ENCODE results near the gene NCAPD2.
"Not testable (repeated sequence)": the region's sequence is repeated elsewhere in the genome, so short reads cannot be mapped to it uniquely, and the experiment has no call there.

Gene NCAPD2

DNA sequence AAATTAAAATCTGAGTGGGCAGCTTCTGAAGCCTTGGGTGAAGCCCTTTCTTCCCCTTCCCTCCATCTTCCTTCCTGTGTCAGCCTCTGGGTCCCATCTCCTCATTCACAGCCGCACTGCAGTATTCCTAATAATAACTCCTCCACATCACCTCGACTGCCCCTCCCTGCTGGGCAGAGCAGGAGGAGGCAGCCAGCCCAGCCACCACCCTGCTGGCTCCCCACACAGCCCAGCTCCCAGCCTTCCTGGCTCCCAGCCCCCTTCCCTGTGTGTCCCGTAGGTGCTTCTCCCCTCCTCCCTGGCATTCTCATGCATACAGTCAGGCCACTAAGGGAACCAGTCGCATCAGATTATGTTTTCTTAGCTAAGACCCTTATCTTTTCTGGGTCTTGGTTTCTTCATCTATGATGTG lies 58.2 kb downstream of the NCAPD2 start:
- H3K4me1 Mint-ChIP-seq (ENCODE audit: low read depth) = peaks cover 37% of the 10 kb centered on the region
- H3K27me3 Mint-ChIP-seq = no peaks in the 10 kb centered on the region
- H3K9me3 Mint-ChIP-seq = no peaks in the 10 kb centered on the region
- H3K4me3 Mint-ChIP-seq = no peak overlapping the region
- H3K36me3 Mint-ChIP-seq (ENCODE audit: low read depth) = peaks cover 20% of the 10 kb centered on the region
- no peak overlapping the region for H3K27ac Mint-ChIP-seq

DNA sequence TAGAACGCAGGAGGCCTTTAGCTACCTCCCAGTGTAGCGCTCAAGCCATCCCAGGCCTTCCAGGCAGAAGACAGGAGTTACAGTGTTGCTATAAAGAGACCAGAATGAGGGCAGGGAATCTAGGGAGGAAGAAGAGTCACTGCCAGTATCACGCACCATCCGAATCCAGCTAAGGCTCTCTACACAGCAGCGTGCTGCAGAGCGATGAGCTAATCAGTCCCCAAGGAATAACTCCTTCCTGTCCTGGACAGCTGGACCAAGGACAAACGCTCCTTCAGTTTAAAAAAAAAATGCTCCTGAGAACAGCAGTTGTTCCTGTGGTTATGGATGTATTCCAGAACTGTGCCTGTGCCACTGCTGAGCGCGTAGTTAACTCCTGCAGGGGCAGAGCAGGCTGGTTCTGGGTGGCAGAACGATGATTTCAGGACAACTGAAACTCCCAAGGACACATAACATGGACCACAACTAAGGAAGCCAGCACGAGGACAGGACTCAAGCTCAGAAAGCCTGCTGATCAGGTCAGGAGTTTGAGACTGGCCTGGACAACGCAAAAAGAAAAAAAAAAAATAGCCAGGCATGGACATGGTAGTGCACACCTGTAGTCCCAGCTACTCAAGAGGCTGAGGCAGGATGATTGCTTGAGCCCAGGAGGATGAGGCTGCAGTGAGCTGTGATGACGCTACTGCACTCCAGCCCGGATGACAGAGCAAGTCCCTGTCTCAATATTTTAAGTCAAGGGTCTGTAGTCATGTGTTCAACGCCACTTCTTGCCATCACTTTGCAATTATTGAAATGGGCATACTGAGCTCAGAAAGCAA lies 59.4 kb downstream of the NCAPD2 start:
- H3K27ac Mint-ChIP-seq = no peak overlapping the region

DNA sequence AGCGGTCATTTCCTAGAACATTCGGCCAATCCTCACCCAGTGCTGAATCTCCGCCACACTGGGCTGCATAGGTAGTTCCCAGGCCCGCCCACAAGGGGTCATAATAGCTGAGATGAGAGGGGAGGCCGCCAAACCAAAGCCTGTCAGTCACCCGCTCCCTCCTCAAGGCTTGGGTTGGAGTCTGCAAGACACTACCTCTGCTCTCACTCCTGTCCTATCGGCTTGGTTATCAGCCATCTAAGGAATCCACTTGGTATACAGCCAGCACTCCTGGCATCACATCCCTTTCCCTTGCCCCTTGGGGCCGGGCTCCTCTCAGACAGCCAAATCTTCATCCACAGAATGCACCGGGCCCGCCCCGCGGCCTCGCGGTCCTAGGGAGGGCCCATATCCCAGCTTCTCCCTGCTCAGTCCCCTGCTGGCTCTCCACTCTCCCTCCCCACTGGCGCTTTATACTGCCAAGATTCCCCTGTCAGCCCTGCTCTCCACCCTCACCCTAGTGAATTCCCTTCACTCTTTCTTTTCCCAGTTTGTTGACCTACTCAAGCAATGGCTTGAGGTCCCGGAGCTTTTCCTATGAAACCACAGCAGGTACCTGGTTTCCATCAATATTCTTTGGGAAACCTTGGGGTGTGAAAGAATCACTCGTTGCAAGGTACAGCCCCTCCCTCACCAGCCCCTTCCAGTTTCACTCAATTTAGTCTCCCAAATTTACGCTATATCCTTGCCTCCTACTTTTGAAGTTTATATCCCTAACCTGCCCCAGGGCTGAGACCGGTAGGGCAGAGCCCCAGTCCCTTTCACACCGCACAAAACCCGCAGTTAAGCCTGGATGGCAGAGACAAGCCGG lies 60.5 kb downstream of the NCAPD2 start:
- Mint-ChIP-seq H3K4me1 (ENCODE audit: low read depth) (peaks cover 38% of the 10 kb centered on the region), H3K4me3 (peak overlapping the region; percentile 99), H3K27me3 (no peaks in the 10 kb centered on the region), H3K36me3 (ENCODE audit: low read depth) (peaks cover 15% of the 10 kb centered on the region), H3K9me3 (no peaks in the 10 kb centered on the region), H3K27ac (peak overlapping the region; percentile 91)

More for the DNA sequence above, 59.4 kb downstream of the NCAPD2 start:
- H3K4me3 Mint-ChIP-seq = peak overlapping the region; percentile 32
- peaks cover 38% of the 10 kb centered on the region for H3K4me1 Mint-ChIP-seq (ENCODE audit: low read depth)
- H3K27me3 Mint-ChIP-seq = no peaks in the 10 kb centered on the region
- peaks cover 13% of the 10 kb centered on the region for H3K36me3 Mint-ChIP-seq (ENCODE audit: low read depth)
- no peaks in the 10 kb centered on the region for H3K9me3 Mint-ChIP-seq

DNA sequence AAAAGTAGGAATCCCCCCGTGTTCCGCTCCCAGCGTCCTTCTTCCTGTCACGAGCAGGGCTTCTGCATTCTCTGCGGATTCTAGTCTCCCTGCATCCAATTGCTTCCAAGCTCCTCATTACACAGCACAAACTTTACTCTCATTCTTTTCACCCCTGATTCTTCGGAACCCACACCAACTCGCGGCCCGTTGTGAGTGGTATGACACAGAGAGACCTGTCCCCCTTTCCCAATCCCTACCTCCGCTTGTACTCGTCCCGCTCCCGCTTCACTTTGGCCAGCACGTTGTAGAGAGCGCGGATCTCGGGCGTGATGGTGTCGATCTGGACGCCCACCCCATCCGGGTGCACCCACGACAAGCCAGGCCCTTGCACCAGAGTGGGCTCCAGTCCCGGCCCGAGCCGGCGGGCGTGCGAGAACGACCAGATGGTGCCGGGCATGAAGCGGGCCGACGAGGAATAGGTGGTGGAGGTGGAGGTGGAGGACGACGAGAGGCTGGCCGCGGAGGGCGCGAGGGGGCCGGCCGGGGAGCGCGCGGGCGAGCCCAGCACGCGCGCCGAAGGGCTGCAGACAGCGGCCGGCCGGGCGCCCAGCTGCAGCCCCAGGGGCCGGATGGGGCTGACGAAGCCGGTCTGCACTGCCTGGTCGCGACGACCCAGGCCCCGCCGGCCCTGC lies 61.3 kb downstream of the NCAPD2 start:
- peak overlapping the region; percentile 91 for H3K27ac Mint-ChIP-seq
- H3K9me3 Mint-ChIP-seq = no peaks in the 10 kb centered on the region
- H3K27me3 Mint-ChIP-seq = no peaks in the 10 kb centered on the region
- H3K4me3 Mint-ChIP-seq = peak overlapping the region; percentile 99
- peaks cover 42% of the 10 kb centered on the region for H3K4me1 Mint-ChIP-seq (ENCODE audit: low read depth)
- H3K36me3 Mint-ChIP-seq (ENCODE audit: low read depth) = peaks cover 22% of the 10 kb centered on the region

DNA sequence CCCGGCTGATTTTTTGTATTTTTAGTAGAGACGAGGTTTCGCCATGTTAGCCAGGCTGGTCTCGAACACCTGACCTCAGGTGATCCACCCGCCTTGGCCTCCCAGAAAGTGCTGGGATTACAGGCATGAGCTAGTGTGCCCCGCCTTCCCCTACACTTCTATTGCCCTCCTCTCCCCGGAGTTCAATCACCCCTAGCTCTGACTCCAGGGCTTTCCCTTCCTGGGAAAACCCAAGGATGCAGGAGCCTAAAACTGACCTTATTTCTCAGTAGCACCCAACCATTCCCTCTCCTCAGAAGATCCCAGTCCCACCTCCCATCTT lies 62.6 kb downstream of the NCAPD2 start:
- Mint-ChIP-seq H3K4me3 (peak overlapping the region; percentile 99), H3K27ac (peak overlapping the region; percentile 12), H3K4me1 (ENCODE audit: low read depth) (peaks cover 42% of the 10 kb centered on the region), H3K36me3 (ENCODE audit: low read depth) (peaks cover 33% of the 10 kb centered on the region)
- not testable (repeated sequence) for H3K27me3 Mint-ChIP-seq, H3K9me3 Mint-ChIP-seq

DNA sequence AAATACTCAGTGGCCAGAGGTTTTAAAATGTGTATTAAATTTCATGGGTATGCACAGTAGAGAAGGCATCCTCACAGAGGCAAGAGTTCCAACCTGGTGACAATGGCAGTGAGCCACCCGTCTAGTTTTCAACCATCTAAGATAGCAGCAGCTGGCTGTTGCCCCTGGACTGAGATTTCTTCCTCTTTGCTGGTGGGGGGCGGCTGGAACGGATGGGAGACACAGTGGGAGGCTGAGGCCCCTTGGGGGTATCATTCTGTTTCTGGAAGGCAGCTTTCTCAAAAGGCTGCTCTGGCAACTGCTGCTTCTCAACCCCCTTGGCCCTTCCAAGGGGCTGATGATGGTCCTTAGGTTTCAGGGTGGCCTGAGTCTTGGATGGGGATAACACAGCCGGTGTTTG lies 63.0 kb downstream of the NCAPD2 start:
- peaks cover 37% of the 10 kb centered on the region for H3K36me3 Mint-ChIP-seq (ENCODE audit: low read depth)

DNA sequence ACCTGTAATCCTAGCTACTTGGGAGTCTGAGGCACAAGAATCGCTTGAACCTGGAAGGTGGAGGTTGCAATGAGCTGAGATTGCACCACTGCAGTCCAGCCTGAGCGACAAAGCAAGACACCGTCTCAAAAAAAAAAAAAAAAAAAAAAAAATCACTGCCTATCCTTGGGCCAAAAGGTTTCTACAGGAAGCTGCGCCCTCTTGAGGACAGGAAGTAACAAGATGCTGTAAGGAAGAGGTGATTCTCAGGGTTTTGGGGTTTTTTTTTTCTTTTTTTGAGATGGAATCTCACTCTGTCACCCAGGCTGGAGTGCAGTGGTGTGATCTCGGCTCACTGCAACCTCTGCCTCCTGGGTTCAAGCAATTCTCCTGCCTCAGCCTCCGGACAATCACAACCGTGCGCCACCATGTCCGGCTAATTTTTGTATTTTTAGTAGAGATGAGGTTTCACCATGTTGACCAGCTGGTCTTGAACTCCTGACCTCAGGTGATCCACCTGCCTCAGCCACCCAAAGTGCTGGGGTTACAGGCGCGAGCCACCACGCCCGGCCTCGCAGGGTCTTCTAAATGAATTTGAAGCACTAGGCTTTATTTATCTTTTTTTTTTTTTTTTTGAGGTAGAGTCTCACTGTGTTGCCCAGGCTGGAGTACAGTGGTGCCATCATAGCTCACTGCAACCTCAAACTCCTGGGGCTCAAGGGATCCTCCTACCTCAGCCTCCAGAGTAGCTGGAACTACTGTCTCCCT lies 64.3 kb downstream of the NCAPD2 start:
- not testable (repeated sequence) for H3K4me3 Mint-ChIP-seq, H3K9me3 Mint-ChIP-seq, H3K27me3 Mint-ChIP-seq
- peaks cover 50% of the 10 kb centered on the region for H3K36me3 Mint-ChIP-seq (ENCODE audit: low read depth)
- H3K27ac Mint-ChIP-seq = peak overlapping the region; percentile 36
- H3K4me1 Mint-ChIP-seq (ENCODE audit: low read depth) = peaks cover 38% of the 10 kb centered on the region

More for the DNA sequence above, 63.0 kb downstream of the NCAPD2 start:
- H3K4me1 Mint-ChIP-seq (ENCODE audit: low read depth) = peaks cover 42% of the 10 kb centered on the region
- peak overlapping the region; percentile 7 for H3K4me3 Mint-ChIP-seq
- H3K9me3 Mint-ChIP-seq = no peaks in the 10 kb centered on the region
- peak overlapping the region; percentile 12 for H3K27ac Mint-ChIP-seq
- H3K27me3 Mint-ChIP-seq = no peaks in the 10 kb centered on the region

DNA sequence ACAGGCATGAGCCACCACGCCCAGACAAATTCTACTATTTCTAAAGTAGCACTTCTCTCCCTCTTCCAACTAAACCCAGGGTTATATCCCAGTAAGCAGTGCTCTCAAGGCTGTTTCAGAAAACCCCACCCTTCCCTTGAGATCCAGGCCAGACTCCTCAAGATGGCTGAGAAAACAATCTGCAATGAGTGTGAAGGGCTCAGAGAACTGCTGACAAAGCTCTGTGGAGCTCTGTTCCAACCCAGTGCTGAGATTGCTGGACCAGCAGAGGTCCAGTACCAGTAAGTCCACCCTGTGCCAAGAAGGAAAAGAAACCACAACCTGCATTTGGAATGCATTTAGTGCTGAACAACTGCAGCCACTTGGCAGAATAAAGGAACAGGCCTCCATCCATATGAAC lies 65.6 kb downstream of the NCAPD2 start:
- H3K4me1 Mint-ChIP-seq (ENCODE audit: low read depth) = peaks cover 33% of the 10 kb centered on the region

DNA sequence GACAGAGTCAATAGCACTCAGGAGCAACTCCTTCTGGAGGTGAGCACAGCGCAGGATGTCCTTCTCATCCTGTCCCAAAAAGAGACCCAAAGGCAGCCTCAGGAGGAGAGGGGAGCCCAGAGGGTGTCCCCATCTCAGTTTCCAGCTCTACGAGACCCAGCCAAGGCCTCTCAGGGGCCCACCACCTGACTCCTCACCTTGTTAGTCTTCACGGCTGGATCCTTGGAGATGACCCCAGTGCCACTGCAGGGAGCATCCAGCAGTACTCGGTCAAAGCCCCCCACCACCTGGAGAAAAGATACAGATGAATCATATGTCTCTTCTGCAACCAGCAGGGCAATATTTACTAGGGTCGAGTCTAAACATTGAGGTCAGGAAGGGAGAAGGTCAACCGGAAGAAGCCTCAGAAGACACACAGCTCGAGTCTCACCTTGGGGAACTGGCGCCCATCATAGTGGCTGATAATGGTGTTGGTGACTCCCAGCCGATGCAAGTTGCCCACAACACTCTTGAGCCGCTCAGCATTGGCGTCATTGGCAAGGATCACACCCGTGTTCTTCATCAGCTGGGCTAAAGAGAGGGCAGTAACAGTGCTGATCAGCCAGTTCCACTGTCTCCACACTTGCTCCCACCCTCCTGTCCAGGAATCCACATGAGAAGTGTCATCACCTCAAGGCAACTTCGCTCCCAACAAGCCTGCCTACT lies 66.8 kb downstream of the NCAPD2 start:
- Mint-ChIP-seq H3K4me1 (ENCODE audit: low read depth) (peaks cover 36% of the 10 kb centered on the region), H3K36me3 (ENCODE audit: low read depth) (peaks cover 64% of the 10 kb centered on the region), H3K4me3 (no peak overlapping the region), H3K27ac (no peak overlapping the region), H3K9me3 (no peaks in the 10 kb centered on the region), H3K27me3 (no peaks in the 10 kb centered on the region)

More for the DNA sequence above, 65.6 kb downstream of the NCAPD2 start:
- H3K36me3 Mint-ChIP-seq (ENCODE audit: low read depth) = peaks cover 59% of the 10 kb centered on the region
- H3K27me3 Mint-ChIP-seq = no peaks in the 10 kb centered on the region
- no peak overlapping the region for H3K4me3 Mint-ChIP-seq
- no peaks in the 10 kb centered on the region for H3K9me3 Mint-ChIP-seq
- peak overlapping the region; percentile 7 for H3K27ac Mint-ChIP-seq

- Mint-ChIP-seq H3K36me3 (ENCODE audit: low read depth) (peaks cover 78% of the 10 kb centered on the region), H3K4me1 (ENCODE audit: low read depth) (peaks cover 46% of the 10 kb centered on the region), H3K27ac (no peak overlapping the region), H3K9me3 (no peaks in the 10 kb centered on the region), H3K27me3 (no peaks in the 10 kb centered on the region), H3K4me3 (no peak overlapping the region)
Measured at GRCh38 chr12:6562881-6563280, 69.0 kb downstream of the NCAPD2 start.

- Mint-ChIP-seq H3K4me3 (no peak overlapping the region), H3K27me3 (no peaks in the 10 kb centered on the region), H3K4me1 (ENCODE audit: low read depth) (peaks cover 46% of the 10 kb centered on the region), H3K9me3 (no peaks in the 10 kb centered on the region), H3K27ac (peak overlapping the region; percentile 71), H3K36me3 (ENCODE audit: low read depth) (peaks cover 81% of the 10 kb centered on the region)
Measured at GRCh38 chr12:6563448-6564050, 69.6 kb downstream of the NCAPD2 start.

DNA sequence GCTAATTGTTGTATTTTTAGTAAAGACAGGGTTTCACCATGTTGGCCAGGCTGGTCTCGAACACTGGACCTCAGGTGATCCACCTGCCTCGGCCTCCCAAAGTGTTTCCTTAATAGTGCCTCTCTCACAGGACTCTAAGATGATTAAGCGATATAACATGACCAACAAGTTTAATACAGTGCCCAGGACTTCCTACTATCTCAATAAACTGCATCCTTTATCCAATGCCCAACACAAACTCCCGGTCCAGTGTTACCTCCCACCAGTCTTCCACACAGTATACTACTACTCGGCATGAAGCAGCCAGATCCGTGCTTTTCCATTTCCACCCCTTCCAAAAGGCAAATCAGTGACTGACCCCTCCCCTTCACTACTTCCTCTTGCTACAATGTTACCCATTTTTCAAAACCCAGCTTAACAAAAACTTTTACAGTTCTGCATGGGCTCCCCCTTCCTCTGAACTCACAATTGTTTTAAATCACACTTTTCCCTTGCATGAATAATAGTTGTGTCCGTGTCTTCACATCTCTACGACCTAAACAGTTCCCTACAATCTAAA lies 73.3 kb downstream of the NCAPD2 start:
- Mint-ChIP-seq H3K36me3 (ENCODE audit: low read depth) (peaks cover 77% of the 10 kb centered on the region), H3K4me1 (ENCODE audit: low read depth) (peaks cover 60% of the 10 kb centered on the region), H3K4me3 (peak overlapping the region; percentile 100), H3K27me3 (no peaks in the 10 kb centered on the region), H3K27ac (peak overlapping the region; percentile 99), H3K9me3 (no peaks in the 10 kb centered on the region)

- Mint-ChIP-seq H3K27me3 (no peaks in the 10 kb centered on the region), H3K9me3 (no peaks in the 10 kb centered on the region), H3K4me1 (ENCODE audit: low read depth) (peaks cover 51% of the 10 kb centered on the region), H3K36me3 (ENCODE audit: low read depth) (peaks cover 75% of the 10 kb centered on the region), H3K4me3 (peak overlapping the region; percentile 100), H3K27ac (peak overlapping the region; percentile 48)
Measured at GRCh38 chr12:6569312-6569711, 75.4 kb downstream of the NCAPD2 start.
